Bronchial epithelial cell (primary cell): ENCODE data around the gene CCDC177. TPM values are rescaled to one million over a fixed set of nuclear protein-coding genes. Genes with fewer than 3 reads are reported as not detected.

Experiments used
- DNase-seq: peaks from one replicate; pipeline ENCODE4 v3.0.0-alpha.2; 2010; ENCODE audit warnings: low read depth
- FAIRE-seq: peaks from 2 replicates; lab custom pipeline; 2011; peaks lifted over from hg19 to GRCh38; lab: Jason Lieb, UNC
- H3K27me3 ChIP-seq: 2 replicates; pipeline ENCODE4 v1.5.1; 2011; ENCODE audit warnings: low read length; ENCODE audit not compliant: control insufficient read depth, insufficient read depth
- H3K36me3 ChIP-seq: 2 replicates; pipeline ENCODE4 v1.5.1; 2011; ENCODE audit warnings: low read length; ENCODE audit not compliant: control insufficient read depth, insufficient read depth
- H3K4me3 ChIP-seq: 2 replicates; pipeline ENCODE4 v1.5.1; 2011; ENCODE audit warnings: mild to moderate bottlenecking, low read depth, low read length, control low read depth
- CTCF ChIP-seq: IDR thresholded peaks from 2 replicates; pipeline ENCODE4 v1.5.1; 2011; ENCODE audit warnings: mild to moderate bottlenecking, moderate library complexity, low read length, control low read depth, inconsistent platforms; ENCODE audit not compliant: insufficient read depth, severe bottlenecking
- total RNA-seq: library from RNA; depleted of rRNA; stranded (reverse); fragments of >200 nt; gene quantifications from 2 replicates; pipeline ENCODE4 v1.2.1, GENCODE V29; 2014

The CCDC177 gene
- total RNA-seq, 1 donor from 2014 or later: not detected

- Histone ChIP-seq H3K4me3 (no peak overlapping the region), H3K36me3 (no peaks in the 10 kb centered on the region), H3K27me3 (peaks cover 4% of the 10 kb centered on the region)
- FAIRE-seq: no peak
- DNase-seq: no peak
- no peak for TF ChIP-seq CTCF
Measured at GRCh38 chr14:69525896-69526295, 48.8 kb downstream of the CCDC177 start.

GRCh38 chr14:69522026-69522425 is 52.6 kb downstream of the CCDC177 start:
- H3K36me3 ChIP-seq: no peaks in the 10 kb centered on the region
- FAIRE-seq (no peak), DNase-seq (no peak)
- H3K27me3 ChIP-seq: peaks cover 10% of the 10 kb centered on the region
- TF ChIP-seq CTCF: no peak
- H3K4me3 ChIP-seq: no peak overlapping the region

Other genes with a start within 250 kb of the CCDC177 start
- gene ERH, start 176.6 kb downstream of the CCDC177 start, total RNA-seq: 91.6 and 242 TPM in 2 replicates
- gene SLC39A9, start 176.2 kb downstream of the CCDC177 start, total RNA-seq: 112 and 140 TPM in 2 replicates
- gene PLEKHD1, start 90.1 kb downstream of the CCDC177 start, total RNA-seq: 0.26 TPM in 1 of 2 replicates, not detected in the other
- 3.9 and 5.6 TPM in 2 replicates for gene SUSD6, start 36.7 kb upstream of the CCDC177 start, total RNA-seq
- 126 and 181 TPM in 2 replicates for gene SRSF5, start 192.3 kb upstream of the CCDC177 start, total RNA-seq
- not detected in 2 replicates for gene SLC10A1, start 222.4 kb upstream of the CCDC177 start, total RNA-seq